NCI-H187 treated with DMSO at 0.1 percent for 48 hours (cell line): Measurements from ENCODE around the gene LHX1.

Experiments
- DNase-seq: peaks from one replicate; lab custom pipeline; 2025; lab: John Stamatoyannopoulos, UW

LHX1 gene

GRCh38 chr17:36922175-36922574 lies 15.1 kb upstream of the LHX1 start:
- no peak for DNase-seq

GRCh38 chr17:36923814-36924221 lies 13.5 kb upstream of the LHX1 start:
- DNase-seq: no peak

- no peak for DNase-seq
Measured at GRCh38 chr17:36926226-36926625, 11.0 kb upstream of the LHX1 start.

DNA sequence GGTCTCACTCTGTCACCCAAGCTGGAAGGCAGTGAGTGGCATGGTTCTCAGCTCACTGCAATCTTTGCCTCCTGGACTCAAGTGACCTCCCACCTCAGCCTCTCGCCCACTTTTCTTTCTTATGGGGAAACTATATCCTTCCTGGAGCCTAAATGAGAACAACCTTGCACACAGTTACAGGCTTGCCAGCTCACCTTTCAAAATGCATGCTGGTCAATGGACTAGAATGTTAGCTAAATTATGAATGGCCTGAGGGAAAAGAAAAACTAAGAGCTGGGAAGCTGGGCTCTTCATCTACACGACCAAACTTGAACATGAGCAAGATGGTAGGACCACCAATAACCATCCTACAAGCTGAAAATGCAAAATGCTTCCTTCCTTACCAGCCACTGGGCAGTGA lies 10.6 kb upstream of the LHX1 start:
- no peak for DNase-seq

- no peak for DNase-seq
Measured at GRCh38 chr17:36928471-36929345, 8.6 kb upstream of the LHX1 start.

- DNase-seq: no peak
Measured at GRCh38 chr17:36929851-36930582, 7.3 kb upstream of the LHX1 start.

GRCh38 chr17:36930583-36930900 lies 6.7 kb upstream of the LHX1 start:
- DNase-seq: no peak

- DNase-seq: no peak
Measured at GRCh38 chr17:36931096-36931696, 6.1 kb upstream of the LHX1 start.

DNA sequence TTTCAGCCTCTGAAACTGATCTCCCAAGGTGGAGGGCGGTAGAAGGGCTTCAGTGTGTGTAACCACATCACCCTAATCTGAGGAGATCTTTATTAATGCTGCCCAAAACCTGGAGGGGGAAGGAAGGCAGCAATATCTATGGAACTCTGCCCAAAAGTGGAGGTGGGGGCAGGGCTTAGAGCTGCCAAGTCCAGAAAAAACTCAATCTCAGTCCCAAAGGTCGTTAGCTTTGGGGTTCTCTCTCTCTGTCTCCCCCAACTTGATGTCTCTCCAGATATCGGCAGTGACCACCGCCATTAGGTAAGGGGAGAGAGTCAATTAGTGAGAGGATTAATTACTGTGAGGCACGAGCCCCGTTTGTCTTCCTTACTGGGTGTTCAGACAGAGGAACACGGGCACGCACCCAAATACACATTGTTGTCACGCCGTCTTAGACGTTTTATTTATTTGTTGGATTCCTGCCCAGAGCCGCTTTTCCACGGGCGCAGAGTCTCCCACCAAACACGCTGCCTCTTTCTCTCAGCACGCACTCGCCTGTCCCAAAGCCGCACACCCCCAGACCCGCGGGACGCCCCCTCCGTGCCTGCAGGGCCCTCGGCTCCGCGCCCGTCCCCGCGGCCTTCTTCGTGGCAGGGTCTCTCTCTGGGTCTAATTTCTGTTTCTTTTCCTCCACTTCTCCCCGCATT lies 5.4 kb upstream of the LHX1 start:
- DNase-seq: no peak

- DNase-seq: no peak
Measured at GRCh38 chr17:36932383-36932693, 4.9 kb upstream of the LHX1 start.

DNA sequence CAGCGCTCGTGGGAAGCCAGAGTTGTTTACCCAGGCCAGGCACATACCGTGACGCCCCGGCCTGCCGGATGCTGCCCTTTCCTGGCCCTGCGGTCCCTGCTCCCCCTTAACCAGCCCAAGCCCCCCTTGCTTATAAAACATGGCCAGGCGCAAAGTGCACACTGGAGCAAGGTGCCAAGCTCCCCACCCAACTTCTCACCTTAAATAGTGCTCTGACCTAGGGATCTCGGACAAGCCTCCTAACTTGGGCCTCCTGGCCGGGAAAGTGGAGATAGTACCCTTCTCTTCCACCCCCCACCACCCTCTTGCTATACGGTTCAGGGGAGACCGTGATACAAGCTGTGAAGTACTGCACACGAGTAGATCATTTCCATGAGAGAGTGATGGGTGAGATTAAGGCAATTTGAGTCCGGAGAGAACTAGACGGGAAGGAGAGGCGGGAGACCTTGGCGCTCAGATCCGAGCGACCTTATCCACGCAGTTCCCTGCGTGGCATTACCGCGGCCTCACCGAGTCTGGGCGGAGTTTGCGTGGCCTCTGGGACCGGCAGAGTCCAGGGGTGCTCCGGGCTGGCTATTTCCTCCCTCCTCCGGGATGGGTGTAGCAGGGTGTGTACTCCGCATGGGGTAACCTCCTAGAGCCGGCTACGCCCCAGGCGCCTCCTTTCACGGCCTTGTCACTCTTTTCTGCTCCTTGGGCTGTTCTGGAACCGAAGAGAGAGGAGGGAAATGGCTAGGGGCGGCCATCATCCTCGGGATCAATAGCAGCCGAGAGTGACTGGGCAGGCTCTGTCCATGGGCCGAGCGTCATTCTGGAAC lies 4.4 kb upstream of the LHX1 start:
- no peak for DNase-seq

DNA sequence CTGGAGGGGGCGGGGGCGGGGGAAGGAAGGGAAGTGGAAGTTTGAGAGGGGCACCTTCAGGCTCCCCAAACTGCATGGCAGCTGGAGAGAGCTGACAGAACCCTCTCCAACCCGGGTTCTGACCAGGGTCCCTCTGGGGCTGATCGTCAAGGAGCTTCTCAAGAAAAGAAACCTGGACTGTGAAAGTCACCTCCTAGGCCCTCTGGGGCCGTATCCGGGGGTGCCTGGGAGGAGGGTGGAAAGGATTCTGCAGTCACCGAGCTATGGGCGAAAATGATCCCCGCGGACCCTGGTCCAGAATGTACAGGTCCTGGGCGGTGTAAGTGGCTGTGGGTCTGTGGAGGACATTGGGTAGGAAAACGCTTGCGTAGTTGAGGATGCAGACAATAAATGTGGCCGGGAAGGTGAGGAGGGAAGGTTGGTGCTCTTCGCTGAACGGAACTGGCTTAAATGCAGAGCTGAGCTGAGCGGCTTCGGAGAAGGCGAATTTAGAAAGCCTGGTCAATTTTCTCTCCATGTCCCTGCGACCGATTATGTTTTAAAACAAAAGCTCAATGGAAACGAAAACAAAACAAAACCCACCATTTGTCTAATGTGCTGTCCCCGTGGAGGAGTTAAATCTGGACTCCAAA lies 3.6 kb upstream of the LHX1 start:
- DNase-seq: no peak

DNA sequence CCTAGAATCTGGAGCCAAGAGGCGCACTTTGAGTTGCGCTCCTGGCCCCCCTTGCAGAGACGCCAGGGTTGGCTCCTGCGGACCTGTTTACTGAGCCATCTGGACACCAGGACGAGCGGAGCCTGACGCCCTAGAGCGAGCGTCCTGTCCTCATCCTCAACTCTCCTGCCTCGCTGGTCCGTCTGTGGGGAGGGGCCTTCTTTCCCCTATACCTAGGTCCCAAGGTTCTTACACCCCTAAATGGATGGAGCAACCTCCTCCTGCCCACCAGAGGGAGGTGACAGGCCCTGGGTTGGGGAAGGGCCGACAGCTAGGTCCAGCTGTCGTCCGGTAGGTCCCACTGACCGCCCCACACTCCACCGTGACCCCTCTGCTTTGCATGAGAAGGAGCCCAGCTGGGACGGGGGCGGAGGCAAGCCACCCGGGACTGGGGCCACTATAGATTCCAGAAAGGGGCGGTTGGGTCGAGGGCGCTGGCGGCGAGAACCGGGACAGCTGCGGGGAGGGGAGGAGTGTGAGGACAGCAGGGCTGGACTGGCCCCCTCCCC lies 3.1 kb upstream of the LHX1 start:
- DNase-seq: no peak

- no peak for DNase-seq
Measured at GRCh38 chr17:36934692-36935630, 2.3 kb upstream of the LHX1 start.

GRCh38 chr17:36935671-36936454 lies 1.4 kb upstream of the LHX1 start:
- no peak for DNase-seq

- DNase-seq: no peak
Measured at GRCh38 chr17:36936455-36937000, 747 bp upstream of the LHX1 start.

GRCh38 chr17:36937959-36938565 lies 787 bp downstream of the LHX1 start:
- DNase-seq: no peak

DNA sequence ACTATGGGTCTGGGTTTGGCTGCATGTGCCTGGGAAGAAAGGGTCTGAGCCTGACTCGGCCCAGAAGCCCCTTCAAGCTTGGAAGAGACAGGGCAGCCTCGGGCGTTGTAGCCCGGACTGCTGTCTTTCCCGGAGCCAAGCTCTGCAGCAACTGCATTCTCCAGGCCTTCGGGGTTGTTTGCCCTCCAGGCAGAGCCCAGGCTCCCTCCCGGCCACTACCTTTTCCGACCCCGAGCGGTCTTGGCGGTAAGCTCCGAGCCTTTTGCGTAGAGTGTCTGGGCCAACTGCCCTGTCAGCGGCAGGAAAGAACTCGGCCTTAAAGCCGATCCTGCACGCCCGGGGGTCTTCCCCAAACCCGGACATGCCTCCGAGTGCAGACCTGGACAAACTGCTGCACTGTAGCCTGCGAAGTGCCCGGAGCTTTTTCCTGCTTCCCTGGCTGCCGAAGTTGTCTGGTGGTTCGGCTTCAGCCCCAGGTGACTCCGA lies 1.3 kb downstream of the LHX1 start:
- no peak for DNase-seq
